GM12891 (cell line): ENCODE results near the gene TMEM245.

Experiments used
- PAX5 ChIP-seq: IDR thresholded peaks from 2 replicates; pipeline ENCODE4 v1.6.1; 2011; ENCODE audit warnings: low read length, moderate library complexity, mild to moderate bottlenecking; ENCODE audit not compliant: insufficient read depth, severe bottlenecking
- POLR2A ChIP-seq: IDR thresholded peaks from 2 replicates; pipeline ENCODE4 v1.6.1; 2011; ENCODE audit warnings: low read depth, low read length, control low read depth
- POLR2AphosphoS5 ChIP-seq: IDR thresholded peaks from 2 replicates; pipeline ENCODE4 v1.6.1; 2011; ENCODE audit warnings: low read depth, low read length, control low read depth
- SPI1 ChIP-seq: IDR thresholded peaks from 2 replicates; pipeline ENCODE4 v1.6.1; 2011; ENCODE audit warnings: low read depth, low read length, control low read depth
- TAF1 ChIP-seq: IDR thresholded peaks from 2 replicates; pipeline ENCODE4 v1.6.1; 2011; ENCODE audit warnings: low read depth, low read length, control low read depth

DNA sequence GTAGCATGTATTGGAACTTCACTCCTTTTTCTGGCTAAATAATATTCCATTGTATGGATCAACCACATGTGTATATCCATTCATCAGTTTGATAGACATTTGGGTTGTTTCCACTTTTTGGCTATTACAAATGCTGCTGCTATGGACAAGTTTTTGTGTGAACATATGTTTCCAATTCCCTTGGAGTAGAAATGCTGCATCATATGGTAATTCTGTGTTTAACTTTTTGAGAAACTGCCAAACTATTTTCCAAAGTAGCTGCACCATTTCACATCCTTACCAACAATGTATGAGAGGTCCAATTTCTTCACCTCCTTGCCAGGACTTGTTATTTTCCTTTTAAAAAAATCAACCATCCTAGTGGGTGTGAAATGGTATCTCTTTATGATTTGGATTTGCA, 38.9 kb upstream of the TMEM245 start:
- TF ChIP-seq POLR2A (no peak), TAF1 (no peak), POLR2AphosphoS5 (no peak), PAX5 (no peak), SPI1 (no peak)
